BLaER1 (cell line): ENCODE data around the gene RNASE11.

Experiments used
- H3K27ac ChIP-seq: shearing (Covaris generic); formaldehyde crosslinking; 2 replicates; pipeline ENCODE4 v1.8.1; 2022
- H3K27me3 ChIP-seq: shearing (Covaris generic); formaldehyde crosslinking; 2 replicates; pipeline ENCODE4 v1.8.1; 2022
- H3K36me3 ChIP-seq: shearing (Covaris generic); formaldehyde crosslinking; 2 replicates; pipeline ENCODE4 v1.8.1; 2022
- H3K4me1 ChIP-seq: shearing (Covaris generic); formaldehyde crosslinking; 2 replicates; pipeline ENCODE4 v1.8.1; 2022
- H3K4me2 ChIP-seq: shearing (Covaris generic); formaldehyde crosslinking; 2 replicates; pipeline ENCODE4 v1.8.1; 2022
- H3K4me3 ChIP-seq: shearing (Covaris generic); formaldehyde crosslinking; 2 replicates; pipeline ENCODE4 v1.8.1; 2022
- H3K9ac ChIP-seq: shearing (Covaris generic); formaldehyde crosslinking; 2 replicates; pipeline ENCODE4 v1.8.1; 2022
- H3K9me3 ChIP-seq: shearing (Covaris generic); formaldehyde crosslinking; 2 replicates; pipeline ENCODE4 v1.8.1; 2022
- H4K20me1 ChIP-seq: shearing (Covaris generic); formaldehyde crosslinking; 2 replicates; pipeline ENCODE4 v1.8.1; 2022
- Cebpa-rat ChIP-seq: shearing (Covaris generic); IDR thresholded peaks from 2 replicates; pipeline ENCODE4 v1.8.1; 2022

The RNASE11 gene

DNA sequence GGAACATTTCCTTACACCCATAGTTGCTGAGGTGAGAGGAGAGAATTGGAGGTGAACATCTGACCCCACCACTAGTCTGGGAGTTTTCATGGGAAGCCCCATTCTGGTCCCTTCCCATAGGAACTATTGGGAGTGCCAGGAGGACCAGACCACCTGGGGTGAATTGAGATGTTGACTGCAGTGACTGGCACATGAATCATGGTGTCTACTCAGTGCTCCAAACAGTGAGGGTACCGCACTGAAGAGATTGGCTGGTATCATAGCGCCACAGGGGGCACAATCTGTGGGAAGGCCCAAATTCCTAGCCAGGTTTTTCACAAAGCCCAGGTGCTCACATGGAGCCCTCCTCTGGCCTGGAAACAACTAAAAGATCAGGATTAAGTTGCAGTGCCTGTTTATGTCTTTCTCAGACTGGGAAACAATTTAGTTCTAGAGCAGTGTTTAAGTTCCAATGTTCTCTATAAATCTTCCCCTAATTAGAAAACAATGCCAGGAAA lies 23.3 kb downstream of the RNASE11 start:
- no peaks in the 10 kb centered on the region for H3K4me1 ChIP-seq
- H3K9ac ChIP-seq = no peak overlapping the region
- H3K27me3 ChIP-seq = no peaks in the 10 kb centered on the region
- H4K20me1 ChIP-seq = no peaks in the 10 kb centered on the region
- H3K27ac ChIP-seq = no peak overlapping the region
- no peak for TF ChIP-seq Cebpa-rat
- no peaks in the 10 kb centered on the region for H3K36me3 ChIP-seq
- no peak overlapping the region for H3K4me3 ChIP-seq
- no peak overlapping the region for H3K4me2 ChIP-seq
- peaks cover 16% of the 10 kb centered on the region for H3K9me3 ChIP-seq

DNA sequence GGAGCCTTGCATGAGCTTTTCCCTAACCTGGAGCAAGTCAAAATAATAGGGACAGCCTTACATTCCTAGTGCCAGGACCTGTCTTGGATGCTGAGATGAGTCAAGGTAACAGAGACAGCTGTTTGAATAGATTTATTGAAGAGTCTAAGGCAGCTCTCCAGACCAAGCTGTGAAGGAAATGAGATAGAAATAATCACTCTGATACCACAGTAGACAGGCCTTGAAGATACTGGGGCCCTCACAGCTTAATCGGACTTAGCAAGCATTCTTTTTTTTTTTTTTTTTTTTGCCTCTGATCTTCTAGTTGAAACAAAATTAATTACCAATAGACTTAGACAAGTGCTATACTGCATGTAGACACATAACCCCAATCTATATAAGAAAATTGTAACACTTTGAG lies 23.8 kb downstream of the RNASE11 start:
- TF ChIP-seq Cebpa-rat = no peak
- H3K9me3 ChIP-seq = peaks cover 10% of the 10 kb centered on the region
- no peak overlapping the region for H3K4me2 ChIP-seq
- H3K27ac ChIP-seq = no peak overlapping the region
- no peaks in the 10 kb centered on the region for H3K4me1 ChIP-seq
- no peaks in the 10 kb centered on the region for H3K36me3 ChIP-seq
- no peaks in the 10 kb centered on the region for H4K20me1 ChIP-seq
- no peak overlapping the region for H3K4me3 ChIP-seq
- H3K27me3 ChIP-seq = no peaks in the 10 kb centered on the region
- H3K9ac ChIP-seq = no peak overlapping the region

DNA sequence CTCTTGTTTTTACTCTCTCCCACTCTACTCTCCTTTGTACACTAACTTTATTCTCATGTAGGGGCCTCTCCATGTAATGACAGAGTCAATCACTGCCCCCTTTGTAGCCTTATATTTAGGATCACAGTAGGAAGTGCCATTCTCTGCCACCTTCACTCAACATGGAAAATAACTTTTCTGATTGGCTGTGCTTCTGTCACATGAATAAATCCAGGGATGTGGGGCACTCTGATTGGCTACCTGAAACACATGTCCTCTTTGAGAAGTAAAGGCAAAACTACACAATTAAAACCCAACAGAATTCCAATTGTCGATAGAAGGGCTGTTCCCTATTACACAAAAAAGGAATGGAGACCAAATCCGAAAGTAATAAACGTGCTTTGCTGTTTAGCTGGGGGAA lies 26.8 kb downstream of the RNASE11 start, which contains the start of gene RNASE9:
TSS of gene RNASE9 (minus strand) at position 87 of the 400 bp plus-strand sequence.
- no peak within 1 kb of the TSS for H3K9ac ChIP-seq
- no peaks in the 10 kb centered on the region for H3K4me1 ChIP-seq
- no peak within 1 kb of the TSS for H3K4me3 ChIP-seq
- no peaks in the 10 kb centered on the region for H3K9me3 ChIP-seq
- no peaks in the 10 kb centered on the region for H4K20me1 ChIP-seq
- no peaks in the 10 kb centered on the region for H3K27me3 ChIP-seq
- no peak for TF ChIP-seq Cebpa-rat
- no peaks in the 10 kb centered on the region for H3K36me3 ChIP-seq
- H3K4me2 ChIP-seq = no peak within 1 kb of the TSS
- H3K27ac ChIP-seq = no peak within 1 kb of the TSS

DNA sequence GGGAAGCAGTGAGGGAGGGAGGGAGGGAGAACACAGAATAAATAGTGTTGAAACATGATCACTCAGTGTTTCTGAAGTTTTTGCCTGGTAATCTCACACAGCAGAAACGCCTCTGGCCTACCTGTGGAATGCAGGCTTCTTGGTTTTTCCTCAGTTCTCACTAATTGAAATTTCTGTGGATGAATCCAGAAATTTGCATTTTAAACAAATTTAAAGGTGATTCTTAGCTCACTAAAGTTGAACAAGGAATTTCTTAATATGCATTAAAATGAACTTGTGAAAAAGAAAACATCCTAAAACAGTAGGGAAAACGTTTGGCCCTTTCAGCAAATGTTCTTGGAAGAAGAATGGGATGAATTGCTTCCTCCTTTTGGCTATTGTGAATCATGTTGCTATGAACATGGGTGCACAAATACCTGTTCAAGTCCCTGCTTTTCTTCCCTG lies 28.3 kb downstream of the RNASE11 start:
- Histone ChIP-seq H3K9ac (no peak overlapping the region), H3K36me3 (no peaks in the 10 kb centered on the region), H3K9me3 (no peaks in the 10 kb centered on the region), H4K20me1 (no peaks in the 10 kb centered on the region), H3K4me1 (no peaks in the 10 kb centered on the region), H3K4me3 (no peak overlapping the region), H3K27me3 (no peaks in the 10 kb centered on the region), H3K4me2 (no peak overlapping the region), H3K27ac (no peak overlapping the region)
- no peak for TF ChIP-seq Cebpa-rat

DNA sequence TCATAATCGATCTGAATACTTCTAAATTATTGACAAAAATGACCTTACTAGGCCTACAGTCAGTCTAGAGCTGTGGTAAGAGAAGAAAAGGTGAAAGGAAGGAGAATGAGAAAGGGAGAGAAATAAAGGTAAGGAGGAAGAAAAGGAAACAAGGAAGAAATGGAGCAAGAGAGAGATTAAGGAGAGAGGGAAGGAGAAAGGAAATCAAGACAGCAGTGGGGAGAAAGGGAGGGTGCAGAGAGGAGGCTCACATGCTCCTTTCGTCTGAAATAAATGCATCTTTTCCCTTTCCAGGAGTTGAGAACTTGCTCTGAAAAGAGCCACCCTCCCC lies 30.6 kb downstream of the RNASE11 start:
- H4K20me1 ChIP-seq = no peaks in the 10 kb centered on the region
- H3K27ac ChIP-seq = no peak overlapping the region
- H3K9ac ChIP-seq = no peak overlapping the region
- H3K27me3 ChIP-seq = no peaks in the 10 kb centered on the region
- no peak for TF ChIP-seq Cebpa-rat
- H3K36me3 ChIP-seq = no peaks in the 10 kb centered on the region
- H3K9me3 ChIP-seq = no peaks in the 10 kb centered on the region
- H3K4me1 ChIP-seq = no peaks in the 10 kb centered on the region
- H3K4me3 ChIP-seq = no peak overlapping the region
- no peak overlapping the region for H3K4me2 ChIP-seq

DNA sequence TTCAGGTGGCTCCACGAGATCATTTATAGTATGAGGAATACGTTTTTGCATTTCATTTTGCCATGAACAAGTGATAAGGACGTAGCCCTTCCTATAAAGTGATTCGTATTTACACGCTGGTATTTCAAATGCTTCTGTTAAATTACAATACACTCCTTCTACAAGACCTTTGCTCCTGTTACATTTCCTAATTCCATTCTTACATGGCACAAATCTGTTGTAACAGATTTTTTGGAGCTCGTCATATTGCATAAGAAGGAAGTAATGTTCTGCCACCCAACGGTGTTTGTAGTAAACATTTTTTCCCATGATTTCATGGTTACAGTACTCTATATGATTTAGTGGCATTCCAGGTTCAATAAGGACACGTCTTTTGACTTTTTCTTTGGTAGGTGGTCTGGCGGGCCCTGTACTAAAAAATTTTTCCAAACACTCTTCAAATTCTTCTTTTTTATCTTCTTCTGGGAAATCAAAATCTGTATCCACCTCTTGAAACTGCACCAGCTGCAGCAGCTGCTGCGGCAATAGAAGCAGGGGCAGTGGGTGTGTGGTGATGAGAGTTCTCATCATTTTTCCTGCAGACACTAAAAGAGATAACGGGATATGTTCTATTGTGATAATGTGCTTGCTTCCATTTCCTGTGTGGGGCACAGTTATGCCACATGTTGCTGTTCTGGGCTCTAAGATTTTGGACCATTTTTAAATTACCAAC lies 31.1 kb downstream of the RNASE11 start:
- no peak overlapping the region for H3K4me3 ChIP-seq
- H3K27ac ChIP-seq = no peak overlapping the region
- H3K4me1 ChIP-seq = no peaks in the 10 kb centered on the region
- H3K9me3 ChIP-seq = no peaks in the 10 kb centered on the region
- H3K4me2 ChIP-seq = no peak overlapping the region
- no peak for TF ChIP-seq Cebpa-rat
- H4K20me1 ChIP-seq = no peaks in the 10 kb centered on the region
- no peak overlapping the region for H3K9ac ChIP-seq
- no peaks in the 10 kb centered on the region for H3K36me3 ChIP-seq
- no peaks in the 10 kb centered on the region for H3K27me3 ChIP-seq

DNA sequence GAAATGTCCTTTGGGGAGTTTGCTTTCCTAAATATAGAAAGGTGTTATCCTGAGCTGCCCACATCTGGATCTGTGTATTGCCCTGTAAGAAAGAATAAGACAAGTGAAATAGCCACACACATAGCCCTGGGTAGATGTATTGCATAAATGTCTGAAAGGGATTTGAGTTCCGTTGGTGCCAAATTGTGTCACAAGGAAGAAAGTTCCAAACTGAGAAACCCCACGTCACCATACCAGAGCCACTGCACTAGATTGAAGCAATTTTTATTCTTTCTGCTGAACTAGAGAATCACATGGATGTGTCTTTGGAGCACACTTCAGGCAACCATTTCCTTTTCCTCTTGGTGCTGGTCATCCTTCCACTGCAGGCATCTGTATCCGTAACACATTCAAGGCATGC lies 32.0 kb downstream of the RNASE11 start:
- Histone ChIP-seq H3K36me3 (no peaks in the 10 kb centered on the region), H3K27ac (no peak overlapping the region), H3K9ac (no peak overlapping the region), H3K4me2 (no peak overlapping the region), H3K27me3 (no peaks in the 10 kb centered on the region), H4K20me1 (no peaks in the 10 kb centered on the region), H3K4me1 (no peaks in the 10 kb centered on the region), H3K4me3 (no peak overlapping the region), H3K9me3 (no peaks in the 10 kb centered on the region)
- no peak for TF ChIP-seq Cebpa-rat

DNA sequence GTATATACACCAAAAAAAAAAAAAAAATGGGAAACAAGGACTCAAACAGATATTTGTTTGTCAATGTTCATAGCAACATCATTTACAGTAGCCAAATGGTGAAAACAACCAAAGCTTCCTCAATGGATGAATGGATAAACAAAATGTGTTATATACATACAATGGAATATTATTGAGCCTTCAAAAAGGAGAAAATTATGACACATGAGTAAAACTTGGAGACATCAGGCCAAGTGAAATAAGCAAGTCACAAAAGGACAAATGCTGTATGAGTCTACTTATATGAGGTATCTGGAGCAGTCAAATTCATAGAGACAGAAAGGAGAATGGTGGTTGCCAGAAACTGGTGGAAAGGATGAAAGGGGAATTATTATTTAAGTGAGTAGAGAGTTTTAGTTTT lies 34.8 kb downstream of the RNASE11 start:
- Histone ChIP-seq H3K9me3 (no peaks in the 10 kb centered on the region), H3K27me3 (no peaks in the 10 kb centered on the region), H3K4me2 (no peak overlapping the region), H4K20me1 (no peaks in the 10 kb centered on the region), H3K36me3 (no peaks in the 10 kb centered on the region), H3K4me3 (no peak overlapping the region), H3K9ac (no peak overlapping the region), H3K4me1 (no peaks in the 10 kb centered on the region), H3K27ac (no peak overlapping the region)
- TF ChIP-seq Cebpa-rat = no peak

DNA sequence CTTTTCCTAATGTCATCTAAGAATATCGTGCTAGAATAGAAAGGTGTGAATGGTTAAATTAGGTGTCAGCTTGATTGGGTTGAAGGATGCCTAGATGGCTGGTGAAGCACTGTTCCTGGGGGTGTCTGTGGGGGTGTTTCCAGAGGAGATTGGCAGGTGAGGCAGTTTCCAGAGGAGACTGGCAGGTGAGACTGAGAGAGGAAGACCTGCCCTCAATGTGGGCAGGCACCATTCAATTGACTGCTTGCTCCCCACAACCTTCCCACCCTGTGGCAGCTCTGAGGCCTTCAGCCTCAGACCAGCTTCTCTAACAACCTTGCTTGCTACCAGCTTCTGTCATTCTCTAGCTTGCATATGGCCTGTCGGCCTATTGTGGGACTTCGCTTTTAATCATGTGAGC lies 36.2 kb downstream of the RNASE11 start:
- no peaks in the 10 kb centered on the region for H3K27me3 ChIP-seq
- no peaks in the 10 kb centered on the region for H3K9me3 ChIP-seq
- no peaks in the 10 kb centered on the region for H3K36me3 ChIP-seq

DNA sequence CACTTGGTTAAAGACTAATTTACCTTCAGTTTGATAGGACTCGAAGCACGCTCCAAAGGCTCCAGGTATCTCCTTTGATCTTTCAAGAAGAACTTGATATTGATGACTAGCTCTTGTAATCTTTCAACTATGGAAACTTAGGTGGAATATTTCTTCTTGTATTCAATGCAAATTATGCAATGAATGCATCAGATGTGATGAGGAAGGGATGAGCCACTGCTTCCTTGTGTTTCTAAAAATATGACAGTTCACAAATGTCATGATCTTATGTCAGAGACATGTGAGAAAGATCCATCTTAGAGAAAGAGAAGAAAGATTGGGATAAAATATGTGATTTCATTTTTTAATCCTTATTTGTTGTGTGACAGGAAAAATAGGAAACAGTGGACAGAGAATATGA lies 36.9 kb downstream of the RNASE11 start:
- H3K27me3 ChIP-seq = no peaks in the 10 kb centered on the region
- H3K4me3 ChIP-seq = no peak overlapping the region
- TF ChIP-seq Cebpa-rat = no peak
- no peaks in the 10 kb centered on the region for H3K9me3 ChIP-seq
- H3K4me2 ChIP-seq = no peak overlapping the region
- no peak overlapping the region for H3K27ac ChIP-seq
- H3K36me3 ChIP-seq = no peaks in the 10 kb centered on the region
- no peaks in the 10 kb centered on the region for H4K20me1 ChIP-seq
- no peaks in the 10 kb centered on the region for H3K4me1 ChIP-seq
- no peak overlapping the region for H3K9ac ChIP-seq

More for the DNA sequence above, 36.2 kb downstream of the RNASE11 start:
- H3K27ac ChIP-seq = no peak overlapping the region
- H3K9ac ChIP-seq = no peak overlapping the region
- no peaks in the 10 kb centered on the region for H4K20me1 ChIP-seq
- H3K4me3 ChIP-seq = no peak overlapping the region
- H3K4me1 ChIP-seq = no peaks in the 10 kb centered on the region
- H3K4me2 ChIP-seq = no peak overlapping the region
- no peak for TF ChIP-seq Cebpa-rat
